ENCODE data around the gene RNLS.

Gene RNLS

DNA sequence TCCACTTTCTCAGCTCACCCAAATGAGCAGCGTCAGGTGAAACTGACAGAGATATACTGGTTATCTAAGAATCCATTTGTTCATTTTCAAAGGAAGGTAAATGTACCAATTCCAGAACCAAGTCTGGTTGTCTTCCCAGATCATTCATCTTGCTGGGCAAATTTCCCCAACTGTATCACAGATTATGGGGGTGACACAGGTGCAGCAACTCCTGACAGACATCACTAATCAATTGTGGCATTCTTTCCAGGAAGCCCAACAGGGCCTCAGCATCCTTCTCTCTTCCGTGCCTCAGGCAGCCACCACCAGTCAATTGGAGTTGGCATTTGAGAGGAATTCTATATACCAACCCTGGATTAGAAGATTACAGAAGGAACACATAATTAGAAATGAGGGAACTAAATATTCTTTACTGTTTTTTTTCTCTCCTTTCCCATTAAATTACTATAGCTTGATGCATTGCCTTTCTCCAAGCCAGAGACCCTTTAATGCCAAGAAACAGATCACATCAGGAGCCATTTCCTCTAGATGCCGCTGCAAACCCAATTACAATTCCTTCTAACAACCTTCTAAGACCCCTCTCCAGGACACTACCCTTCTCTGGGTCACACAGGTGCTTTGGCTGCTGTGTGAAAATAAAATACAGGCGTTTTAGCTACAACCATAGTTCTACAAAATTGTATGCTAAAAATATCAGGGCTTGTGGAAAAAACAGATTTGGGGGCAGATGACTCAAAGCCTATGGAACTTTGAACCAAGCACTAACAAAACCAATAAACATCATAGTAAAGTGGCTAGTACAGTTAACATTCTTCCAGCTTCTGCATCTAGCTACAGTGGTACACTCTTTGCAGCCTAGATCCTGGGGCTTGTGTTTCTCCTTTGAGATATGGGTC, 291.6 kb downstream of the RNLS start:
- no peak for DNase-seq (ENCODE audit: low read depth)
- TF ChIP-seq CTCF (IDR thresholded peaks at IDR 0.05; ENCODE audit: control insufficient read depth, extremely low read depth, insufficient read depth): no peak
- H3K4me3 ChIP-seq (ENCODE audit: low read depth, low read length): no peak overlapping the region

GRCh38 chr10:88289342-88289741, 293.8 kb downstream of the RNLS start:
- TF ChIP-seq CTCF (IDR thresholded peaks at IDR 0.05; ENCODE audit: control insufficient read depth, extremely low read depth, insufficient read depth): no peak
- H3K4me3 ChIP-seq (ENCODE audit: low read depth, low read length): no peak overlapping the region
- DNase-seq (ENCODE audit: low read depth): no peak

GRCh38 chr10:88288320-88289059, 294.6 kb downstream of the RNLS start:
- no peak overlapping the region for H3K4me3 ChIP-seq (ENCODE audit: low read depth, low read length)
- no peak for DNase-seq (ENCODE audit: low read depth)
- no peak for TF ChIP-seq CTCF (IDR thresholded peaks at IDR 0.05; ENCODE audit: control insufficient read depth, extremely low read depth, insufficient read depth)

- no peak for TF ChIP-seq CTCF (IDR thresholded peaks at IDR 0.05; ENCODE audit: control insufficient read depth, extremely low read depth, insufficient read depth)
- no peak for DNase-seq (ENCODE audit: low read depth)
- no peak overlapping the region for H3K4me3 ChIP-seq (ENCODE audit: low read depth, low read length)
Observed at GRCh38 chr10:88286030-88286429, 297.1 kb downstream of the RNLS start.

DNA sequence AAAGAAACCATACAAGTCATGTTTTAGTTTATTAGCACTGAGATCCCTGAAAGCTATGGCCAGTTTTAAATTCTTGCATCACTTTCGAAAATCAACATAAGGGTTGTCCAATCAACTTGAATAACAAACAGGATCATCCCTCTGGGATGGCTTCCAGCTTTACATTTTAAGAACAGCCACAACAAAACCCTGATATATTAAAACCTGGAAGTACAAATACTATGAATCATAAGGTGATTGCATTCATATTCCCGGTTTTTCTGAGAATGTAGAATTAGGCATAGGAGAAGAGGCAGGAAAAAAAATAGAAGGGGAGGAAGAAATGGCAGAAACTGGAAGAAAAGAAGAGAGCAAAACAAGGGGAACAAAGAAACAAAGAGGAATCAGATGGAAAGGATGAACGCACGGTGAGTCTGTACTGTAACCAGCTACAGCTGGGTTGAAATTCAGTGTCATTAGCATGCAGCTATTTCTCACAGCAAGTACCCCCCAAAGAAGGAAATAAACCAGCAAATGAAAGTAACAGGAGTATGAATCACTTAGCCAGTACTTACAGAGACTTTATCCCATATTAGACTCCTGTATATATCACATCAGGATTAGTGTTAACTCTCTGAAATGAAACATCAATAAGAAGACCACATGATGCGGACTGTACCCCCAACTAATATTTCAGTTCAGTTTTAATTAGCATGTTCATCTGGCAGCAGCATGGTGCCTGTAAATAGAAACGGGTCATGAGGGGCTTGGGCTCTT, 301.3 kb downstream of the RNLS start:
- no peak overlapping the region for H3K4me3 ChIP-seq (ENCODE audit: low read depth, low read length)
- peak; percentile 1 for DNase-seq (ENCODE audit: low read depth)
- TF ChIP-seq CTCF (IDR thresholded peaks at IDR 0.05; ENCODE audit: control insufficient read depth, extremely low read depth, insufficient read depth): no peak

- TF ChIP-seq CTCF (IDR thresholded peaks at IDR 0.05; ENCODE audit: control insufficient read depth, extremely low read depth, insufficient read depth): no peak
- no peak overlapping the region for H3K4me3 ChIP-seq (ENCODE audit: low read depth, low read length)
- no peak for DNase-seq (ENCODE audit: low read depth)
Observed at GRCh38 chr10:88280518-88280917, 302.6 kb downstream of the RNLS start.
